ENCODE results near the gene AKT1.

DNA sequence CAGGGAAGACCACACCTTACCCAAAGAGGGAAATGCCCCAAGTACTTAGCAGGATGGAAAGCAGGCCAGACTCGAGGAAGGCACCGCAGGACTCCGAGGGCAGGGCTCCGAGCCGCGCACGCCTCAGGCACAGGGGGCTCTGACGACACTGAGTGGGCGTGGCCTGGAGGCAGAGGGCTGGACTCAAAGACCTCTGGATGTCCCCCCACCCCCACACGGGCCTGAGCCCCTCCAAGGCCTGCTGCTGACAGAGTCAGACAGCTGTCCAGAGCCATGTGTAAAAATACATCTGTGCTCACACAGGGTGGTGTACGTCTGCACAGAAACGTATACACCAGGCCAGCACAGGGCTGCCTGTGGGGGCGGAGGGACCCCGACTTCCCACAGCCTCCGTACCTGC lies 1.4 kb downstream of the AKT1 start:
- TF ChIP-seq, protein P1, sequence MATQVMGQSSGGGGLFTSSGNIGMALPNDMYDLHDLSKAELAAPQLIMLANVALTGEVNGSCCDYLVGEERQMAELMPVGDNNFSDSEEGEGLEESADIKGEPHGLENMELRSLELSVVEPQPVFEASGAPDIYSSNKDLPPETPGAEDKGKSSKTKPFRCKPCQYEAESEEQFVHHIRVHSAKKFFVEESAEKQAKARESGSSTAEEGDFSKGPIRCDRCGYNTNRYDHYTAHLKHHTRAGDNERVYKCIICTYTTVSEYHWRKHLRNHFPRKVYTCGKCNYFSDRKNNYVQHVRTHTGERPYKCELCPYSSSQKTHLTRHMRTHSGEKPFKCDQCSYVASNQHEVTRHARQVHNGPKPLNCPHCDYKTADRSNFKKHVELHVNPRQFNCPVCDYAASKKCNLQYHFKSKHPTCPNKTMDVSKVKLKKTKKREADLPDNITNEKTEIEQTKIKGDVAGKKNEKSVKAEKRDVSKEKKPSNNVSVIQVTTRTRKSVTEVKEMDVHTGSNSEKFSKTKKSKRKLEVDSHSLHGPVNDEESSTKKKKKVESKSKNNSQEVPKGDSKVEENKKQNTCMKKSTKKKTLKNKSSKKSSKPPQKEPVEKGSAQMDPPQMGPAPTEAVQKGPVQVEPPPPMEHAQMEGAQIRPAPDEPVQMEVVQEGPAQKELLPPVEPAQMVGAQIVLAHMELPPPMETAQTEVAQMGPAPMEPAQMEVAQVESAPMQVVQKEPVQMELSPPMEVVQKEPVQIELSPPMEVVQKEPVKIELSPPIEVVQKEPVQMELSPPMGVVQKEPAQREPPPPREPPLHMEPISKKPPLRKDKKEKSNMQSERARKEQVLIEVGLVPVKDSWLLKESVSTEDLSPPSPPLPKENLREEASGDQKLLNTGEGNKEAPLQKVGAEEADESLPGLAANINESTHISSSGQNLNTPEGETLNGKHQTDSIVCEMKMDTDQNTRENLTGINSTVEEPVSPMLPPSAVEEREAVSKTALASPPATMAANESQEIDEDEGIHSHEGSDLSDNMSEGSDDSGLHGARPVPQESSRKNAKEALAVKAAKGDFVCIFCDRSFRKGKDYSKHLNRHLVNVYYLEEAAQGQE (IDR thresholded peaks at IDR 0.05; ENCODE audit: unreplicated experiment) = no peak
- TF ChIP-seq, protein P2, sequence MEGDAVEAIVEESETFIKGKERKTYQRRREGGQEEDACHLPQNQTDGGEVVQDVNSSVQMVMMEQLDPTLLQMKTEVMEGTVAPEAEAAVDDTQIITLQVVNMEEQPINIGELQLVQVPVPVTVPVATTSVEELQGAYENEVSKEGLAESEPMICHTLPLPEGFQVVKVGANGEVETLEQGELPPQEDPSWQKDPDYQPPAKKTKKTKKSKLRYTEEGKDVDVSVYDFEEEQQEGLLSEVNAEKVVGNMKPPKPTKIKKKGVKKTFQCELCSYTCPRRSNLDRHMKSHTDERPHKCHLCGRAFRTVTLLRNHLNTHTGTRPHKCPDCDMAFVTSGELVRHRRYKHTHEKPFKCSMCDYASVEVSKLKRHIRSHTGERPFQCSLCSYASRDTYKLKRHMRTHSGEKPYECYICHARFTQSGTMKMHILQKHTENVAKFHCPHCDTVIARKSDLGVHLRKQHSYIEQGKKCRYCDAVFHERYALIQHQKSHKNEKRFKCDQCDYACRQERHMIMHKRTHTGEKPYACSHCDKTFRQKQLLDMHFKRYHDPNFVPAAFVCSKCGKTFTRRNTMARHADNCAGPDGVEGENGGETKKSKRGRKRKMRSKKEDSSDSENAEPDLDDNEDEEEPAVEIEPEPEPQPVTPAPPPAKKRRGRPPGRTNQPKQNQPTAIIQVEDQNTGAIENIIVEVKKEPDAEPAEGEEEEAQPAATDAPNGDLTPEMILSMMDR (conservative IDR thresholded peaks at IDR 0.05; ENCODE audit: low read depth in 2 of 2) = no peak
- TF ChIP-seq EZH2 (IDR thresholded peaks at IDR 0.05; ENCODE audit: low read depth, unreplicated experiment) = no peak
- no peak for TF ChIP-seq JUNB (IDR thresholded peaks at IDR 0.05; ENCODE audit: unreplicated experiment)
- TF ChIP-seq POLR2AphosphoS5 (IDR thresholded peaks at IDR 0.05; ENCODE audit: low read depth) = no peak
- no peak for TF ChIP-seq NANOG (IDR thresholded peaks at IDR 0.05; ENCODE audit: borderline replicate concordance)

Measured in GM23338 (cell line).